Lower lobe of right lung (tissue), 2 donors: ENCODE measurements around the gene TSPAN12. TPM values are rescaled to one million over a fixed set of nuclear protein-coding genes. Genes with fewer than 3 reads are reported as not detected.

Source experiments
- ATAC-seq, 2 donors: fragments of 200-7000 bp; cut with Tn5 transposase; one replicate each; pipeline ENCODE4 v1.9.1; 2020 to 2022; ENCODE audit warnings: mild to moderate bottlenecking in 2 of 2, moderate library complexity in 2 of 2
- DNase-seq: peaks from one replicate; pipeline ENCODE4 v3.0.0-alpha.2; 2020
- H3K27ac ChIP-seq: fragments of 200-600 bp; one replicate; pipeline ENCODE4 v1.8.0; 2022
- H3K27me3 ChIP-seq: fragments of 200-600 bp; one replicate; pipeline ENCODE4 v1.8.0; 2022; ENCODE audit warnings: low read depth
- H3K36me3 ChIP-seq: fragments of 200-600 bp; one replicate; pipeline ENCODE4 v1.8.0; 2022; ENCODE audit warnings: mild to moderate bottlenecking
- H3K4me1 ChIP-seq: fragments of 200-600 bp; one replicate; pipeline ENCODE4 v1.8.0; 2022
- H3K4me3 ChIP-seq: fragments of 200-600 bp; one replicate; pipeline ENCODE4 v1.8.0; 2022; ENCODE audit warnings: mild to moderate bottlenecking
- H3K9me3 ChIP-seq: fragments of 200-600 bp; one replicate; pipeline ENCODE4 v1.8.0; 2022
- intact Hi-C: fragments of 100-400 bp; cut with DNase I; formaldehyde crosslinking; loops from one replicate; pipeline ENCODE4 v1.11.0; 2022
- total RNA-seq: library from RNA; stranded (reverse); fragmentation: NEBNext Ultra II Directional; extraction: Animal tissue kit (Norgen Biotek cat#: 25700); gene quantifications from one replicate; pipeline ENCODE4 v1.2.1, GENCODE V29; 2021
- TF ChIP-seq, protein P1 (sequence below): fragments of 200-600 bp; IDR thresholded peaks from one replicate; pipeline ENCODE4 v1.8.0; 2022; ENCODE audit warnings: antibody characterized with exemption, mild to moderate bottlenecking
- donor health status: DM: no; HTN: yes; CAD: no; lungs with severe emphysema.

TSPAN12 gene
- total RNA-seq, 1 donor from 2014 or later: 43.6 TPM

DNA sequence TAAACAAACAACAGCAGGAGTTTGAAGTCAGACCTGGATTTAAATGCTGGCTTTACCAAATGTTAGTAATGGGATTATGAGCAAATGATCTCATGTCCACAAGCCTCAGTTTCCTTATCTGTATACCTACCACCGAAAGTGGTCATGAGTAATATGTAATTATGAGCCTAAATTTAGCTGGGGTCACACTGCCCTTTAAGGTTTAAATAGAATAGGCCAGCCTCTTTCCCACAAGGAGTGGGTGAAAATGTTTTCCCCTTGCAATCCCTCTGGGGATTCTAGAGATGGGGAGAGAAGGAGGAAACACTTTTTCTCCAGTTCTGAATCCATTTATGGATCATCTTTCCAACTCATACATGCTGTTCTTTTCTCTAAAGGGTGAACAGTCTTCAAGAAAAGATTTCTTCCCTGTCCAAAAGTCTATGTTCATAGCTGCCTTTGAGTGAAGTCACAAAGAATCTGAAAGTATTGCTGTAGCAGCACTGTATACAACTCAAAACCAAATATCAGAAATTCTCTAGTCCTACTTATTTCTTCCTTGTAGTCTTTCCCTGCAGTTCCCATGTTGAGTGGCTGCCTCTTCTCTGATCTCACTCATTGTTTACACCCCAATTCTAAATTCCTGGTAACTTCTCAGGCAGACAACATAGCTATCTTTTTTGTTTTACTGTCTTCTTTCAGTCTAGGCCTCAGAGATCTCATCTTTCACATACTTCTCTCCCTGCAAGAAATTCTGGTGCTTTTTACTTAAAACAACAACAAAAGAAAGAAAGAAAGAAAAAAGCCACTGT, 7.4 kb upstream of the TSPAN12 start:
- Histone ChIP-seq H3K27ac (no peak overlapping the region), H3K9me3 (no peaks in the 10 kb centered on the region), H3K4me1 (no peaks in the 10 kb centered on the region), H3K36me3 (no peaks in the 10 kb centered on the region), H3K27me3 (no peaks in the 10 kb centered on the region), H3K4me3 (no peak overlapping the region)
- TF ChIP-seq, protein P1, sequence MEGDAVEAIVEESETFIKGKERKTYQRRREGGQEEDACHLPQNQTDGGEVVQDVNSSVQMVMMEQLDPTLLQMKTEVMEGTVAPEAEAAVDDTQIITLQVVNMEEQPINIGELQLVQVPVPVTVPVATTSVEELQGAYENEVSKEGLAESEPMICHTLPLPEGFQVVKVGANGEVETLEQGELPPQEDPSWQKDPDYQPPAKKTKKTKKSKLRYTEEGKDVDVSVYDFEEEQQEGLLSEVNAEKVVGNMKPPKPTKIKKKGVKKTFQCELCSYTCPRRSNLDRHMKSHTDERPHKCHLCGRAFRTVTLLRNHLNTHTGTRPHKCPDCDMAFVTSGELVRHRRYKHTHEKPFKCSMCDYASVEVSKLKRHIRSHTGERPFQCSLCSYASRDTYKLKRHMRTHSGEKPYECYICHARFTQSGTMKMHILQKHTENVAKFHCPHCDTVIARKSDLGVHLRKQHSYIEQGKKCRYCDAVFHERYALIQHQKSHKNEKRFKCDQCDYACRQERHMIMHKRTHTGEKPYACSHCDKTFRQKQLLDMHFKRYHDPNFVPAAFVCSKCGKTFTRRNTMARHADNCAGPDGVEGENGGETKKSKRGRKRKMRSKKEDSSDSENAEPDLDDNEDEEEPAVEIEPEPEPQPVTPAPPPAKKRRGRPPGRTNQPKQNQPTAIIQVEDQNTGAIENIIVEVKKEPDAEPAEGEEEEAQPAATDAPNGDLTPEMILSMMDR: no peak
- DNase-seq (no peak), ATAC-seq (no peak)
- intact Hi-C loops: no loop called here

DNA sequence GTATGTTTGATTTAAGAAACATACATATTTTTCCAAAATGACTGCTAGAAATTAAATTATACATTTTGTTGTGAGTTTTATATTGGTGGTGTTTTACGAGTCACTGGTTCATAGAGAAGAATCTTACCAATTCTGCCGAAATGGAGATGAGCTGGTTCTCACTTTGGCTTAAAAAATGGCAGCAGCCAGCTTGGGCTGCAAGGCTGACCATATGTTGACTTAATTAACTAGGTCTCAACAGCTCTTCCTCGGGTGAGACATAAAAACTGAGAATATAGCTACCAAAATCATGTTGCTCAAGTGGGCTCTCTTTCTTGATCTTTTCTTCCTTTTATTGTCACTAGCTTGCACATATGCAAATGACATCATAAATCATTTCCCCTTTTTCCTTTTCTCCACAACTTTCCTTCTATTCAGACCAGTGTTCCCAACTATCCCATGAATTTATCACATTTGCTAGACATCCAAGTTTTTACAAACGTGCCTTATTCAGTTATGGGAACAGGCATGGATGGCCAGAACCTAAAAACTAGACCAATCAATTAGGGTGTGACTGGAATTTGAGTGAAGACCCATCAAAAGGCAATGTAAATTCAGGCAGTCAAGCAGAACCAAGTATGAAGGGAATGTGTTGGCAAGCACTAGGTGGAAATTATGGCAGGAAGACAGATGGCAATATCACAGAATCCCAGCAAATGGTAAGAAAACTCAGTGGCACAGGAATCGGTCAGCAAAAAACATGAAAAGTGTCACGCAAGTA, 6.4 kb upstream of the TSPAN12 start:
- no peaks in the 10 kb centered on the region for H3K36me3 ChIP-seq
- H3K4me1 ChIP-seq: no peaks in the 10 kb centered on the region
- DNase-seq (no peak), ATAC-seq (no peak)
- H3K27me3 ChIP-seq: no peaks in the 10 kb centered on the region
- no peak overlapping the region for H3K4me3 ChIP-seq
- intact Hi-C loops: no loop called here
- TF ChIP-seq, protein P1: no peak
- no peak overlapping the region for H3K27ac ChIP-seq
- H3K9me3 ChIP-seq: no peaks in the 10 kb centered on the region

DNA sequence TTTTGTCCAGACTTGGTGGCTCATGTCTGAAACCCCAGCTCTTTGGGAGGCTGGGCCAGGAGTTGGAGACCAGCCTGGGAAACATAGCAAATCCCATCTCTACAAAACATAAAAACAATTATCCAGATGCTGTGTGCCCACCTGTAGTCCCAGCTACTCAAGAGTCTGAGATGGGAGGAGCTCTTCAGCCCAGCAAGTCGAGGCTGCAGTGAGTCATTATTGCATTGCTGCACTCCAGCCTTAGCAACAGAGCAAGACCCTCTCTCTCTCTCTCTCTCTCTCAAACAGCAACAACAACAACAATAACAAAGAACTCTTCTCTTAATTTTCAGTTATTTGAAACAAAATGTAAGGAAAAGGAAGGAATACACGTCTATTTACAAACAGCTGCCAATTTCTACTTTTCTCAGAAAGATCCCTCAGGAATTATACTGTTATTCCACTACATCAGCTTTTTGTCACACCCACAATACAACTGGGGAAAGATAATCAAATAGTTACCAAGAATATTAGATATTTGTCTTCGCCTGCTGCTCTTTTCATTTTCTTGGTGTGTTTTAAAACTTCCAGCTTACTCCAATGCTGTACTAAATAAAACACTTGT, 5.1 kb upstream of the TSPAN12 start:
- H3K4me3 ChIP-seq: no peak overlapping the region
- TF ChIP-seq, protein P1: no peak
- no peaks in the 10 kb centered on the region for H3K9me3 ChIP-seq
- DNase-seq (no peak), ATAC-seq (no peak)
- no peaks in the 10 kb centered on the region for H3K36me3 ChIP-seq
- no peaks in the 10 kb centered on the region for H3K27me3 ChIP-seq
- intact Hi-C loops: no loop called here
- no peak overlapping the region for H3K27ac ChIP-seq
- peaks cover 7% of the 10 kb centered on the region for H3K4me1 ChIP-seq

DNA sequence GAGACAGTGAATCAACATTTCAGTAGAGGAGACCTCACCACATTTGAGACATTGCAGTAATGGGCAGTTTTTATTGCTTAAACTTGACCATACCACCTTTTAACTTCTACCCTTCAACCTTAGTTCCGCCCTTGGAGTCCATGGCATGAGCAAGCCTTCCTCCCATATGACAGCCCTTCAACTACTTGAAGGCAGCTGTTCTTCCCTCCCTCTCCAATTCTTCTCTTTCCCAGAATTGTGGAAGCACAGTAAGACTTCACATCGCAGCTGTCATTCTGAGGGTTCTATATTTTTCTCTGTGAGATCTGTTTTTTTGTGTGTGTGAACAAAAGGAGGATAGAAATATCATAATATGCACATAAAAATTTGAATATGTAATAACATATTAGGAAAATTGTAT, 2.2 kb upstream of the TSPAN12 start:
- H3K4me3 ChIP-seq: no peak overlapping the region
- intact Hi-C loops: no loop called here
- H3K27me3 ChIP-seq: no peaks in the 10 kb centered on the region
- H3K9me3 ChIP-seq: no peaks in the 10 kb centered on the region
- TF ChIP-seq, protein P1: no peak
- H3K36me3 ChIP-seq: no peaks in the 10 kb centered on the region
- H3K27ac ChIP-seq: no peak overlapping the region
- peaks cover 18% of the 10 kb centered on the region for H3K4me1 ChIP-seq
- ATAC-seq (no peak), DNase-seq (no peak)

DNA sequence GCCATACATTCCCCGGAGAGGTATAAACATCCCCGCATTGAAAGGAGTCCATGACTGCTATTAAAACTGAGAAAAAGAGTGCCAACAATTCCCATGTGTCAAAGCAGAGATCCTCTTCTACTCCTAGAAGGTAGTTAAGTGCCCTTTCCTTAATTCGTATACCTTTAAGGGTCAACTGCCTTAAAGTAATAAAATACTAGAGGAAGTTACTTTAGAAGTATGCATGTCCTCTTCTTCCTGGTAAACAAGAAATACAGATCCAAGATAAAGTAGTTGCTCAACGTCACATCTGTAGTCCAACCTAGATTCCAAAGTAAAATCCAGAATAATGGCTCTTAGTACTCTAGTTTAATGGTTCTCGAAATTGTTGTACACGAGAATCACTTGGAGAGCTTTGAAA, 1.5 kb upstream of the TSPAN12 start:
- Histone ChIP-seq H3K4me3 (no peak overlapping the region), H3K36me3 (no peaks in the 10 kb centered on the region), H3K4me1 (peaks cover 18% of the 10 kb centered on the region), H3K27me3 (no peaks in the 10 kb centered on the region), H3K27ac (no peak overlapping the region), H3K9me3 (no peaks in the 10 kb centered on the region)
- no peak for ATAC-seq
- no peak for DNase-seq
- intact Hi-C loops: no loop called here
- TF ChIP-seq, protein P1: no peak
